ENCODE results near the gene RBM47. TPM values are rescaled to one million over a fixed set of nuclear protein-coding genes. Genes with fewer than 3 reads are reported as not detected.
"Not testable (repeated sequence)": the region's sequence is repeated elsewhere in the genome, so short reads cannot be mapped to it uniquely, and the experiment has no call there.

Gene RBM47
- total and polyA plus RNA-seq, 9 of the 15 experiments (the other 6 are each of a cell fraction or from before 2014, with no cell fraction given): 1.4 to 6.4 (median 3.3) TPM

- FAIRE-seq (no peak), DNase-seq (ENCODE audit: extremely low read depth in 1 of 4, low spot score in 3 of 4) (no peak), ATAC-seq (no peak)
- in situ Hi-C loops (cut with MboI): no loop called here
- H3K9me1 ChIP-seq (ENCODE audit: control insufficient read depth, insufficient read depth, low read length): no peaks in the 10 kb centered on the region
- POLR2A ChIA-PET: interaction anchor here (1.1 kb wide), 1 partner anchor 14 kb away, joined by 3 read pairs; no protein-coding TSS in a partner anchor
- 84% methylated on average over 7 of the region's 10 CpGs for WGBS (ENCODE audit: insufficient coverage, low coverage, missing lambda C conversion rate)
- H4K20me1 ChIP-seq (replicated peaks; ENCODE audit: control insufficient read depth, insufficient read depth, low read length): no peaks in the 10 kb centered on the region; the same call in 1 of the 2 replicates
- no peaks in the 10 kb centered on the region for H3K27me3 ChIP-seq (ENCODE audit: control insufficient read depth in 2 of 2, insufficient read depth in 2 of 2, low read length in 2 of 2)
- no peak overlapping the region for H3K27ac ChIP-seq (ENCODE audit: extremely low read depth, low read depth, low read length)
- CTCF ChIA-PET (ENCODE audit: low intra/inter-chr PET ratio): no interaction called here
- intact Hi-C loops (cut with micrococcal nuclease): no loop called here
- no peak for TF ChIP-seq BRD9 (IDR thresholded peaks at IDR 0.05; ENCODE audit: low read depth, partially characterized antibody)
- no peaks in the 10 kb centered on the region for H3K79me2 ChIP-seq (ENCODE audit: control insufficient read depth, insufficient read depth, low read length)
- H3K36me3 ChIP-seq (ENCODE audit: control insufficient read depth, insufficient read depth, low read length): 0 out of 3 replicates have a peak, but pooled peaks cover 3% of the 10 kb centered on the region
- no peak overlapping the region for H2AFZ ChIP-seq (ENCODE audit: low read depth, low read length)
- no peaks in the 10 kb centered on the region for H3K9me3 ChIP-seq (replicated peaks; ENCODE audit: control insufficient read depth, insufficient read depth, low read depth, low read length)
- peaks cover 0 to 2% of the 10 kb centered on the region in 2 experiments; a peak in 2 of 5 replicates for H3K4me1 ChIP-seq (replicated peaks in 1 of 2; ENCODE audit: control insufficient read depth in 2 of 2, insufficient read depth in 2 of 2, low read length in 2 of 2)
- no peak overlapping the region for H3K4me2 ChIP-seq (ENCODE audit: insufficient read depth, low read length)
- no TSS peak for BruUV-seq (replicated peaks)
- no peak overlapping the region for H3K4me3 ChIP-seq
- H3K9ac ChIP-seq (ENCODE audit: insufficient read depth in 1 of 2, low read depth in 2 of 2, low read length in 2 of 2): peak overlapping the region in 1 of 2 experiments; percentile 68; a peak in 2 of 4 replicates
These were observed 197.2 kb downstream of the RBM47 start for GRCh38 chr4:40432504-40432903.

- H3K4me3 ChIP-seq; H3K27me3 ChIP-seq (ENCODE audit: control insufficient read depth in 2 of 2, insufficient read depth in 2 of 2, low read length in 2 of 2); FAIRE-seq; ATAC-seq; H4K20me1 ChIP-seq (replicated peaks; ENCODE audit: control insufficient read depth, insufficient read depth, low read length); DNase-seq (ENCODE audit: extremely low read depth in 1 of 4, low spot score in 3 of 4); H2AFZ ChIP-seq (ENCODE audit: low read depth, low read length); in situ Hi-C loops (cut with MboI); H3K9me3 ChIP-seq (replicated peaks; ENCODE audit: control insufficient read depth, insufficient read depth, low read depth, low read length); H3K9ac ChIP-seq (ENCODE audit: insufficient read depth in 1 of 2, low read depth in 2 of 2, low read length in 2 of 2); H3K27ac ChIP-seq (ENCODE audit: extremely low read depth, low read depth, low read length); BruUV-seq (replicated peaks); H3K9me1 ChIP-seq (ENCODE audit: control insufficient read depth, insufficient read depth, low read length); H3K36me3 ChIP-seq (ENCODE audit: control insufficient read depth, insufficient read depth, low read length); H3K4me1 ChIP-seq (replicated peaks in 1 of 2; ENCODE audit: control insufficient read depth in 2 of 2, insufficient read depth in 2 of 2, low read length in 2 of 2); H3K79me2 ChIP-seq (ENCODE audit: control insufficient read depth, insufficient read depth, low read length); CTCF ChIA-PET (ENCODE audit: low intra/inter-chr PET ratio); intact Hi-C loops (cut with micrococcal nuclease); H3K4me2 ChIP-seq (ENCODE audit: insufficient read depth, low read length): not testable (repeated sequence)
- 74% methylated on average over 4 of the region's 4 CpGs for WGBS (ENCODE audit: insufficient coverage, low coverage, missing lambda C conversion rate)
- POLR2A ChIA-PET: interaction anchor here (0.9 to 1.0 kb wide), 2 partner anchors 13 to 23 kb away, joined by 3 read pairs; no protein-coding TSS in a partner anchor
These were observed 201.8 kb downstream of the RBM47 start for GRCh38 chr4:40427871-40428270.
